Stimulated activated CD8-positive, alpha-beta memory T cell treated with anti-CD3 and anti-CD28 coated beads, Interleukin-4, amount 100 ng/mL, for 48 hours (primary cell): ENCODE results near the gene AP5Z1.

Experiments used
- DNase-seq: peaks from one replicate; pipeline ENCODE4 v3.0.0-alpha.2; 2020

Gene AP5Z1

GRCh38 chr7:4803397-4804241, 28.2 kb downstream of the AP5Z1 start:
- DNase-seq = no peak

- DNase-seq = no peak
Measured at GRCh38 chr7:4805110-4805983, 29.9 kb downstream of the AP5Z1 start.

- no peak for DNase-seq
Measured at GRCh38 chr7:4805984-4806300, 30.5 kb downstream of the AP5Z1 start.

GRCh38 chr7:4806983-4807597, 31.7 kb downstream of the AP5Z1 start:
- DNase-seq = no peak

GRCh38 chr7:4807598-4808016, 32.2 kb downstream of the AP5Z1 start:
- no peak for DNase-seq

- no peak for DNase-seq
Measured at GRCh38 chr7:4808026-4808425, 32.6 kb downstream of the AP5Z1 start.

GRCh38 chr7:4808565-4808964, 33.1 kb downstream of the AP5Z1 start:
- no peak for DNase-seq

- peak; percentile 36 for DNase-seq
Measured at GRCh38 chr7:4809091-4809591, 33.7 kb downstream of the AP5Z1 start.

GRCh38 chr7:4809666-4810065, 34.2 kb downstream of the AP5Z1 start:
- DNase-seq = no peak

- DNase-seq = no peak
Measured at GRCh38 chr7:4814433-4814832, 39.0 kb downstream of the AP5Z1 start.

- DNase-seq = no peak
Measured at GRCh38 chr7:4815121-4815520, 39.7 kb downstream of the AP5Z1 start.

- DNase-seq = no peak
Measured at GRCh38 chr7:4815609-4816418, 40.4 kb downstream of the AP5Z1 start.

- no peak for DNase-seq
Measured at GRCh38 chr7:4816419-4817080, 41.1 kb downstream of the AP5Z1 start.

- DNase-seq = no peak
Measured at GRCh38 chr7:4817178-4817901, 41.9 kb downstream of the AP5Z1 start.

GRCh38 chr7:4818000-4818794, 42.8 kb downstream of the AP5Z1 start:
- no peak for DNase-seq

- DNase-seq = no peak
Measured at GRCh38 chr7:4819560-4820404, 44.4 kb downstream of the AP5Z1 start.

- no peak for DNase-seq
Measured at GRCh38 chr7:4820405-4820966, 45.1 kb downstream of the AP5Z1 start.

- DNase-seq = no peak
Measured at GRCh38 chr7:4820967-4821471, 45.6 kb downstream of the AP5Z1 start.

- no peak for DNase-seq
Measured at GRCh38 chr7:4822677-4823076, 47.3 kb downstream of the AP5Z1 start.
